ENCODE data around the gene SHC2.

DNA sequence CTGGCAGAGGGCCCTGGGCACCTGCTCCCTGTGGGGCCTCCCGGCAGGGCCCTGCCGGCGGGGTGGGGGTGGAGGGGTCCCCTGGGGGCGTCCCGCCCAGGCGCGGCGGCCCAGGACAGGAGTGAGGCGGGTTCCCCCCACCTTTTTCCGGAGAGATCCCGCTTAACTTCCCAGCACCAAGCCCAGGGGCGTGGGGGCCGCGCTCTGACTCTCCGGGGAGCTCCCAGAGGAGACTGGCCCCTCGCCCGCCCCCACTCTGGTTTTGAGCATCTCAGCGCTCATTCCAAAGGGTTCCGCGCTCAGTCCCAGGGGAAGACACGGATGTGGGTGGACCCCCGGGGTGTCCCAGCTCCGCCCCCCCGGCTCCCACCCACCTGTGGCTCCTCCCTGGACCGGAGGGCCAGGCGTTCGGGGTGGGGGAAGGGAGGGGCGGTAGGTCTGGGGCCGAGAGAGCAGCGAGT, 52.4 kb downstream of the SHC2 start:
- no peak for TF ChIP-seq EZH2 (IDR thresholded peaks at IDR 0.05; ENCODE audit: borderline replicate concordance)
- no peak for TF ChIP-seq CTCF (IDR thresholded peaks at IDR 0.05; ENCODE audit: poor library complexity)

Data from hepatocyte (in vitro differentiated cells).